Mucosa of descending colon (tissue), 3 donors: ENCODE results near the gene SMTN. TPM values are rescaled to one million over a fixed set of nuclear protein-coding genes. Genes with fewer than 3 reads are reported as not detected.

Experiments
- ATAC-seq: fragments of 200-7000 bp; cut with Tn5 transposase; one replicate; pipeline ENCODE4 v1.9.1; 2020; ENCODE audit warnings: mild to moderate bottlenecking, moderate library complexity
- DNase-seq, 3 donors: peaks; one replicate each; pipeline ENCODE4 v3.0.0-alpha.2; 2020
- H3K36me3 ChIP-seq: fragments of 200-600 bp; one replicate; pipeline ENCODE4 v1.8.0; 2021; ENCODE audit warnings: low read depth, mild to moderate bottlenecking
- H3K4me1 ChIP-seq: fragments of 200-600 bp; one replicate; pipeline ENCODE4 v1.8.0; 2021; ENCODE audit warnings: low read depth, mild to moderate bottlenecking
- H3K4me3 ChIP-seq: fragments of 200-600 bp; one replicate; pipeline ENCODE4 v1.8.0; 2021; ENCODE audit warnings: mild to moderate bottlenecking
- H3K9me3 ChIP-seq: fragments of 200-600 bp; one replicate; pipeline ENCODE4 v1.8.0; 2021; ENCODE audit warnings: mild to moderate bottlenecking
- CTCF ChIP-seq: fragments of 200-600 bp; IDR thresholded peaks from one replicate; pipeline ENCODE4 v1.8.0; 2022; ENCODE audit warnings: antibody characterized with exemption, mild to moderate bottlenecking
- intact Hi-C, 2 donors: fragments of 100-400 bp; cut with DNase I in 1 of 2; cut with micrococcal nuclease in 1 of 2; formaldehyde crosslinking; loops; one replicate each; pipeline versions ENCODE4 v1.11.0 to v1.11.1; 2022; cut with DNase I, micrococcal nuclease
- total RNA-seq, 3 donors: library from RNA; stranded (reverse); fragmentation: NEBNext Ultra II Directional in 2 of 3; extraction: Animal tissue kit (Norgen Biotek cat#: 25700) in 2 of 3; gene quantifications; one replicate each; pipeline versions ENCODE4 v1.2.1 to v1.2.4, GENCODE V29; 2021 to 2023
- donor health status: DM: no; HTN: no; CAD: no; lungs with moderate emphysema.
- donor health status: DM: no; HTN: no; CAD: no.
- donor health status: DM: no; HTN: yes; CAD: no.

Gene SMTN
- total RNA-seq, 3 donors from 2014 or later = 63.6 to 799 (median 104) TPM

DNA sequence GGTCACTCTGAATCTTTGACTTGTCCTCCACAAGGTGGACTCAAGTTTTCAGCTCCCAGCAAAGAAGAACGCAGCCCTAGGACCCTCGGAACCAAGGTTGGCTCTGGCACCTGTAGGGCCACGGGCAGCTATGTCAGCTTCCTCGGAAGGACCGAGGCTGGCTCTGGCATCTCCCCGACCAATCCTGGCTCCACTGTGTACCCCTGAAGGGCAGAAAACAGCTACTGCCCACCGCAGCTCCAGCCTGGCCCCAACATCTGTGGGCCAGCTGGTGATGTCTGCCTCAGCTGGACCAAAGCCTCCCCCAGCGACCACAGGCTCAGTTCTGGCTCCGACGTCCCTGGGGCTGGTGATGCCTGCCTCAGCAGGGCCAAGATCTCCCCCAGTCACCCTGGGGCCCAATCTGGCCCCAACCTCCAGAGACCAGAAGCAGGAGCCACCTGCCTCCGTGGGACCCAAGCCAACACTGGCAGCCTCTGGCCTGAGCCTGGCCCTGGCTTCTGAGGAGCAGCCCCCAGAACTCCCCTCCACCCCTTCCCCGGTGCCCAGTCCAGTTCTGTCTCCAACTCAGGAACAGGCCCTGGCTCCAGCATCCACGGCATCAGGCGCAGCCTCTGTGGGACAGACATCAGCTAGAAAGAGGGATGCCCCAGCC lies 43.8 kb downstream of the SMTN start:
- intact Hi-C loops = no loop called here
- Histone ChIP-seq H3K36me3 (no peaks in the 10 kb centered on the region), H3K9me3 (no peaks in the 10 kb centered on the region), H3K4me3 (no peak overlapping the region), H3K4me1 (peaks cover 10% of the 10 kb centered on the region)
- DNase-seq (no peak), ATAC-seq (no peak)
- no peak for TF ChIP-seq CTCF

- no peaks in the 10 kb centered on the region for H3K9me3 ChIP-seq
- TF ChIP-seq CTCF = no peak
- no peaks in the 10 kb centered on the region for H3K36me3 ChIP-seq
- H3K4me1 ChIP-seq = peaks cover 10% of the 10 kb centered on the region
- ATAC-seq (no peak), DNase-seq (no peak)
- intact Hi-C loops = no loop called here
- no peak overlapping the region for H3K4me3 ChIP-seq
Measured at GRCh38 chr22:31125521-31126117, 44.5 kb downstream of the SMTN start.

DNA sequence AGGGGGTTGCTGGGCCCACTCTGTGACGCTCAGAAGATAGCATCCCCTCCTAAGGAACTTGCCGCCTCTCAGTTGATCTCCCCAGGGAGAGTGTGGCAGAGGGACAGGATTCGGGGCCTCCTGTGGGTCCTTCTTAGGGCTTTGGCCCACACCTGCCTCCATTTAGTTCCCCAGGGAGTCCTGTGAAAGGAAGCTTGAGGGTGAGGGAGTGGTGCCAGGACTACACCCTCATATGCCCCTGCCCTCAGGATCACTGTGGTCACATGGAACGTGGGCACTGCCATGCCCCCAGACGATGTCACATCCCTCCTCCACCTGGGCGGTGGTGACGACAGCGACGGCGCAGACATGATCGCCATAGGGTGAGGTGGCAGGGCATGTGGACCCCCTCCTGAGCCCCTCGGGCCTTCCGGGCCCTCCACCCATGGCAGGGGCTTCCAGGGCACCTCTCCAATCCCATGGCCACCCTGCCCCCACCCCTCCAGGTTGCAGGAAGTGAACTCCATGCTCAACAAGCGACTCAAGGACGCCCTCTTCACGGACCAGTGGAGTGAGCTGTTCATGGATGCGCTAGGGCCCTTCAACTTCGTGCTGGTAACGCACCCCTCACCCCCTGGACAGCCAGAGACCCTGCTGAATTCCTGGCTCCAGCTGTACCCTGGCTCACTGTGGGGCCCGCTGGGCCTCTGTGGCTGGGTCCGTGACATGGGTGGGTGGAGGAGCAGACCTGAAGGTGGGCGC lies 45.2 kb downstream of the SMTN start:
- DNase-seq = peak in 1 of 3 donors; percentile 26
- ATAC-seq = no peak

DNA sequence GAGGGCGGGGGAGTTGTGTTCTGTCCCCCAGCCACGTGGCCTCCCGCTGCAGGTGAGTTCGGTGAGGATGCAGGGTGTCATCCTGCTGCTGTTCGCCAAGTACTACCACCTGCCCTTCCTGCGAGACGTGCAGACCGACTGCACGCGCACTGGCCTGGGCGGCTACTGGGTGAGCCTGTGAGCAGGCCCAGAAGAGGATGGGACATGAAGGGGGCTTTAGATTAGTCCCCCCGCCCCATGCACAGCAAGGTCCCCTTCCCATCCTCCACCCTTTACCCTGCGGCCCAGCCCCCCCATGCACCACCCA lies 45.7 kb downstream of the SMTN start:
- no peak for TF ChIP-seq CTCF
- H3K36me3 ChIP-seq = no peaks in the 10 kb centered on the region
- intact Hi-C loops = no loop called here
- DNase-seq = no peak
- no peak for ATAC-seq
- no peaks in the 10 kb centered on the region for H3K9me3 ChIP-seq
- no peak overlapping the region for H3K4me3 ChIP-seq
- H3K4me1 ChIP-seq = peaks cover 9% of the 10 kb centered on the region

More for the DNA sequence above, 45.2 kb downstream of the SMTN start:
- Histone ChIP-seq H3K36me3 (no peaks in the 10 kb centered on the region), H3K9me3 (no peaks in the 10 kb centered on the region), H3K4me1 (peaks cover 10% of the 10 kb centered on the region), H3K4me3 (no peak overlapping the region)
- TF ChIP-seq CTCF = no peak
- intact Hi-C loops = no loop called here

DNA sequence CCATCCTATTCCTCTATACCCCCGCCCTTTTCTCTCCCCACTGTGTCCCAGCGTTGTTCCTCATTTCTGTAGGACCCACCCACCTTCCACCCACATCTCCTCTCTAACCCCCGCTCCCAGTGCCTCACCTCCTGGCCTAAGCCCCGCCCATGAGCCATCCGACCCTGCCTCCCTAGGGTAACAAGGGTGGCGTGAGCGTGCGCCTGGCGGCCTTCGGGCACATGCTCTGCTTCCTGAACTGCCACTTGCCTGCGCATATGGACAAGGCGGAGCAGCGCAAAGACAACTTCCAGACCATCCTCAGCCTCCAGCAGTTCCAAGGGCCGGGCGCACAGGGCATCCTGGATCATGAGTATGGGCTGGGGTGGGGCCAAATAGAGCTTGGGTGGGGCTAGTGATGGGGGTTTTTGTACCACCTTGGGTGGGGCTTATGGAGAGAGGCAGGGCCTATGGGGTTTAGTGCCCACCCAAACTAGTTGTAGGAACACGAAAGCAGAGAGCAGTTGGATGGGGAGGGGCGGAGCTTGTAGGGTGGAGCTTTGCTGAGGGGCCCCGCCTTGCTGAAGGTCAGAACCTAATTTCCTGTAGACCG lies 46.2 kb downstream of the SMTN start:
- no peaks in the 10 kb centered on the region for H3K9me3 ChIP-seq
- no peak for TF ChIP-seq CTCF
- peaks cover 4% of the 10 kb centered on the region for H3K4me1 ChIP-seq
- no peak for ATAC-seq
- H3K36me3 ChIP-seq = no peaks in the 10 kb centered on the region
- no peak overlapping the region for H3K4me3 ChIP-seq
- intact Hi-C loops = no loop called here
- DNase-seq = peak in 2 of 3 donors; percentile 34 to 40
